LNCAP (cell line): Measurements from ENCODE around the gene ZMYND12.

Source experiments
- CTCF ChIP-seq: fragments of 450-650 bp; IDR thresholded peaks from 2 replicates; pipeline ENCODE4 v1.5.1; 2017; ENCODE audit warnings: mild to moderate bottlenecking

Gene ZMYND12

GRCh38 chr1:42456754-42457089, 900 bp upstream of the ZMYND12 start:
- TF ChIP-seq CTCF, result no peak

- TF ChIP-seq CTCF, result no peak
These were observed 1.4 kb downstream of the ZMYND12 start for GRCh38 chr1:42454403-42454802.

GRCh38 chr1:42453386-42453785, 2.4 kb downstream of the ZMYND12 start:
- no peak for TF ChIP-seq CTCF

- no peak for TF ChIP-seq CTCF
These were observed 5.8 kb downstream of the ZMYND12 start for GRCh38 chr1:42450061-42450460.

GRCh38 chr1:42449256-42449655, 6.6 kb downstream of the ZMYND12 start:
- no peak for TF ChIP-seq CTCF

- no peak for TF ChIP-seq CTCF
These were observed 13.2 kb downstream of the ZMYND12 start for GRCh38 chr1:42442662-42443061.

GRCh38 chr1:42439940-42440339, 15.9 kb downstream of the ZMYND12 start:
- no peak for TF ChIP-seq CTCF

GRCh38 chr1:42434340-42434739, 21.5 kb downstream of the ZMYND12 start:
- TF ChIP-seq CTCF, result no peak
